RCC 7860 (cell line): ENCODE results near the gene SLC4A2.

Experiments
- DNase-seq: peaks from one replicate; pipeline ENCODE4 v3.0.0-alpha.2; 2015; ENCODE audit warnings: low spot score
- FAIRE-seq: peaks from 2 replicates; lab custom pipeline; 2012; peaks lifted over from hg19 to GRCh38; lab: Jason Lieb, UNC

SLC4A2 gene

DNA sequence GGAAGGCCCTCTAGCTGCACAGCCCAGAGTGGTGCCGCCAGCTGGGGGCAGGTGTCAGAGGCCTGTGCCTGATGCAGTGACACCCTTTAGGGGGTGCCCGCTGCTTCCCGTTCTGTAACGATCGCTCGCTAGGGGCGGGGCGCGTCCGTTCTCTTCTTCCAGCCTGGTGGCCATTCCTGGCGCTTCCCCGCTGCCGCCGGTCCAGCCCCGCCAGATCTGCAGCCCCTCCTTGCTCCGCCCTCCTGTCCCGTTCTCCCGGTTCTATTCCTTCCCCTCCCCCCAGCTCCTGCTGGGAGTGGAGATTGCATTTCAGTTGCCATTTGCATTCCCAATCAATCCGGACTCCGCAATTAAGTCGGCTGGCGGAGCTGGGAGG, 66.1 kb downstream of the SLC4A2 start:
- DNase-seq (no peak), FAIRE-seq (no peak)

DNA sequence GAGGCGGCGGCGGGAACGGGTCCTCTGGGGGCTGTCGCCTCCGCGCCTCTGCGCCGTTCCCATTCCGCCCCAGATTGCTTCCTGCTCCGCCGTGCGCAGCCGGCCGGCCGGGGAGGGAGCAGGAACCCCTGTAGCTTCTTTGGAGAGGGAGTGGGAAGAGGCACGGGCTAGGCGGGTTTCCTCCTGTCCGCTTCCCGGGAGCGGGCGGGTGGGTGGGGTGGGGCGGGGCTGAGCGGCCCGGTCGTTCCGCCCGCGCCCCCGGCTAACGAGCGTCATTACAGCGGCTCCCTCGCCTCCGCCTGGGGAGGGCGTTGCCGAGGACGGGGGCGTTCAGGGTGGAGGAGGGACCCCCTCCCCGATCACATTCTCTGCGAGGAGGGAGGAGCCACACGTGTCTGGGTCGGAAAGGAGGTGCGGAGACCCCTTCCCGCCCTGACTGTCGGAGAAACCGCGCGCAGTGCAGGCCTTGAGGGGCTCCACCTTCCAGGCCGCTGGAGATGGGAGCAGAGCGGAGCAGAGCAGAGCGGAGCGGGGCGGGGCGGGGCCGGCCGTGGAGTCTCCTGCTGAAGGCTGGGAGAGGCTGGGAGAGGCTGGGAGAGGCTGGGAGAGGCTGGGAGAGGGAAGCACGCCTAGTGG, 66.6 kb downstream of the SLC4A2 start:
- FAIRE-seq: no peak
- DNase-seq: no peak
